Tibial nerve (tissue), 4 donors: ENCODE measurements around the gene PRKG1.

Experiments used
- CTCF ChIP-seq, 5 experiments: fragments of 200-600 bp in 3 of 5; fragments of 450-650 bp in 2 of 5; sonication (generic) in 3 of 5; IDR thresholded peaks; one replicate each; pipeline ENCODE4 v1.5.1; 2016 to 2019; ENCODE audit warnings: antibody characterized with exemption in 5 of 5, mild to moderate bottlenecking in 3 of 5, moderate library complexity in 2 of 5
- EP300 ChIP-seq, 2 donors: sonication (generic); formaldehyde crosslinking; IDR thresholded peaks; one replicate each; pipeline ENCODE4 v1.6.1; 2017; ENCODE audit warnings: antibody characterized with exemption in 2 of 2, mild to moderate bottlenecking in 1 of 2

DNA sequence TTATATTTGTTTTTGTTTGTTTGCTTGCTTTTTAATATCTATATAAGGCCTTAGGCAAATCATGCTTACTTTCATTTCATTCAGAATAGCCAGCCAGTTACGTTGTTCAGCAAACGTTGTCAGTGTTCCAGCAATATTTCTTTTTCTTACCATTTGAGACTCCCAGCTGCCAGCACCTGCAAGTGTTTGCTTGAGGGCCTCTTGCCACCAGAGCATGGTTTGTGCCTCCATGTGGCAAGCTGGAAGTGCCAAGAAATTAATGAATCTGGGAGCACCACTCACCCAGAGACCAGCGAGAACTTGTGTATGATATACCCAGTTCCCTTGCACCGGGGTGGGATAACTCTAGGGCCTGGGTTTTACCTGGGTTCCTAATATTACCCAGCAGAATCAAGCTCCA lies 802.2 kb downstream of the PRKG1 start:
- TF ChIP-seq CTCF (IDR thresholded peaks at IDR 0.05): no peak
- TF ChIP-seq EP300 (IDR thresholded peaks at IDR 0.05): no peak
